Motor neuron (in vitro differentiated cells): ENCODE data around the gene RNF146. TPM values are rescaled to one million over a fixed set of nuclear protein-coding genes. Genes with fewer than 3 reads are reported as not detected.
A peak's percentile ranks its signal among the peaks of the same experiment; 100 is the strongest.

Experiments used
- ATAC-seq, 8 experiments: fragments of 200-7000 bp; cut with Tn5 transposase; replicated peaks in 6 of 8; 2 replicates each; pipeline ENCODE4 v1.8.0; 2021; ENCODE audit warnings: mild to moderate bottlenecking in 8 of 8, moderate library complexity in 8 of 8
- H3K27ac ChIP-seq, 2 donors: fragments of 250-450 bp; sonication (Bioruptor Pico); 2 replicates each; pipeline ENCODE4 v1.9.0; 2021; ENCODE audit warnings: antibody characterized with exemption in 2 of 2, mild to moderate bottlenecking in 2 of 2, moderate library complexity in 1 of 2
- H3K4me1 ChIP-seq, 2 donors: fragments of 250-450 bp; sonication (Bioruptor Pico); replicated peaks in 1 of 2; 2 replicates each; pipeline ENCODE4 v1.6.1; 2021; ENCODE audit warnings: antibody characterized with exemption in 2 of 2, mild to moderate bottlenecking in 2 of 2, moderate library complexity in 1 of 2
- H3K4me3 ChIP-seq, 5 donors: fragments of 250-450 bp; sonication (Bioruptor Pico); 2 replicates each; pipeline ENCODE4 v1.9.0; 2021; ENCODE audit warnings: antibody characterized with exemption in 5 of 5, mild to moderate bottlenecking in 5 of 5, moderate library complexity in 4 of 5
- WGBS, 10 experiments: fragments of 450-650 bp; shearing (Covaris generic); methylation state at CpG; one replicate each; pipeline ENCODE4 v1.0.0; 2022; 5-methylcytosine and 5-hydroxymethylcytosine counted together
- in situ Hi-C, 9 experiments: fragments of 400-800 bp; cut with MboI; loops; one replicate each; pipeline ENCODE4 v1.15.0; 2021; ENCODE audit warnings: low sequenced_read_pairs in 9 of 9, low pct_unique_long_range_greater_than_20kb in 2 of 9; ENCODE audit not compliant: unreplicated experiment in 9 of 9
- total RNA-seq, 8 experiments: library from RNA; unstranded; fragments of 300-600 nt; gene quantifications; 2 replicates each; pipeline versions ENCODE4 v1.2.3 to v1.2.4, GENCODE V29; 2022

RNF146 gene
- total RNA-seq, 8 experiments from 2014 or later, result 34.8 to 80.8 (median 63.6) TPM

DNA sequence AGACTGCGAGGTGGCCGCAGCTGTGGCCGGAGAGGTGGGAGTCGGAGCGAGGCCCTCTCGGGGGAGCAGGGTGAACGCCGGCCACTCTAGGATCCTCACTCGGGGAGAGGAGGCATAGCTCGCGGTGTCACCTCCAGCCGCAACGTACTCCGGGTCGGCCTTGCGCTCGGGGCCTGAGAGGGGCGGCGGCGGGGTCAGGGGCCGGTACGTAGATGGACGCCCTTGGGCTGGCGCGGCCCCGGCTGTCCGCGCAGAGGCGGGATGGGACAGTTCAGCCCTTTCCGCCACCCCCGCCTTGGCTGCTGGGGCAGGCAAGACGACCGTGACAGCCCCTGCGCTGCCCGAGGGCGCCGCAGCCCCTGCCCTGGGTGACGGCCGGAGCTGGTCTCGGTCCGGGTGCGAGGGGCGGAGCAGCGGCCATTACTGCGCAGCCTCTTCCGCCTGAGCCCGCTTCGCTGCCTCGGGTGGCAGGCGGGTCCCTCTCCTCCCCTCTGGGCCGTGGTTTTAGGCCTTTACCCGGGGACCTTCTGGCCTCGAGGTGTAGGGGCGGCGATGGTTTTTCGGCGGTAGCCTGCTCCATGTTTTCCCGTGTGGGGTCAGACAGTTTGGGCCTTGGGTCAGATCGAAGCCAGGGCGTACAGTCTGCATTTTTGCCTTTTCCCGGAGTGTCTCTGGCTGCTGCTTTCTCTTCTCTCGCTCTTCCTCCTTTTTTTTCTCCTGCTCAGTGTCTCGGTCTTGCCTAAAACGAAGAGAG is 405 bp downstream of the RNF146 start:
- WGBS, 10 experiments, result 0 to 3% (median 0%) methylated on average over 2 to 8 of the region's 64 CpGs; no CpG with 5 or more reads in 2 of the 10 experiments
- in situ Hi-C loops, result no loop called here
- ATAC-seq, result peak; percentile 72 to 79 (median 76)
- H3K4me3 ChIP-seq, result peak overlapping the region; percentile 65 to 87 (median 76)
- H3K4me1 ChIP-seq, result peaks cover 4 to 18% of the 10 kb centered on the region in 2 donors
- peak overlapping the region; percentile 97 for H3K27ac ChIP-seq

DNA sequence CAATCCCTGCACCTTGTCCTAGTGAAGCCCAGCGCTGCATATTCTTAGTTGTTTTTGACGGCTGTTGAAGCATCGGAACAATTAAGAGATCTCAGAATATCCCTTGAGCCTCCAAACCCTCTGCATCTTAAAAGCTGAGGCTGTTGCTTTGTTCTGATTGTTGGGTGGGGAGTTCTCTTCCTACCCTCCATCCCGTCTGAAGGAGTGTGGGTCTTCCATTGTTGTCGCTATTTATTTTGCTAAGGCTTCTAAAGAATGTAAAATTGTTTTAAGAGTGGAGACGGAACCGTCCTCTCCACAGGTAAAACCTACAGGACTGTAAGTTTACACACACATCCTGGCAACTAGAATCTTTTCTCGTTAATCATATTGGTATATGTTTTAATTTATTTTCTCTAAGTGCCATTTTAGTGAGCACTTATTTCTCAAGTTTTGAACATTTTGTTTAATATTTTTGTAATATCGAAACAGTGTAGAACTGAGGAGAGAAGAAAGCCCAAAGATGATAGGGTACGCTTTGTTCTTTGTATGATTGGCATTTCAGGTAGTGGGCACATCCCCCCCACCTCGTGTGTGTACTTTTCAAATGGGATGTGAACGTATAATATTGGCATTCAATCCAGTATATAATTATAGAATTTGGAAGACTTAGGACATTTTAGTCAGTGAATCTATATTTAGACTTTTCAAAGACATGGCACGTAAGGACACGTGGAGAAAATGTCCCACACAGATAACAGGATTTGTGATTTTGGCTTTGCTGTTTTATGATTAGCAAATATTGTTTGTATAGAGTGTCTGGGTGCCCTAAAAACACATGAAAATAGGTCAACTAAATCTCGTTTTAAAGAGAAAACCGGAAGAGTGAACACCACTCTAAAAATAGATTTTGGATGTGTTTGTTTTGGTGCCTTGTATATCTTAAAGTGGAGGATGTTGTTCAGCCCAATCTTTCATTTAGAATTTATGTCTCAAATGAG is 1.3 kb downstream of the RNF146 start:
- peak overlapping the region; percentile 97 for H3K27ac ChIP-seq
- ATAC-seq, result peak in 2 of 8 experiments; percentile 1
- H3K4me1 ChIP-seq, result peaks cover 4 to 18% of the 10 kb centered on the region in 2 donors
- peak overlapping the region; percentile 65 to 87 (median 76) for H3K4me3 ChIP-seq
- in situ Hi-C loops, result no loop called here
- WGBS, 10 experiments, result 0 to 6% (median 2%) methylated on average over 3 to 16 of the region's 16 CpGs

DNA sequence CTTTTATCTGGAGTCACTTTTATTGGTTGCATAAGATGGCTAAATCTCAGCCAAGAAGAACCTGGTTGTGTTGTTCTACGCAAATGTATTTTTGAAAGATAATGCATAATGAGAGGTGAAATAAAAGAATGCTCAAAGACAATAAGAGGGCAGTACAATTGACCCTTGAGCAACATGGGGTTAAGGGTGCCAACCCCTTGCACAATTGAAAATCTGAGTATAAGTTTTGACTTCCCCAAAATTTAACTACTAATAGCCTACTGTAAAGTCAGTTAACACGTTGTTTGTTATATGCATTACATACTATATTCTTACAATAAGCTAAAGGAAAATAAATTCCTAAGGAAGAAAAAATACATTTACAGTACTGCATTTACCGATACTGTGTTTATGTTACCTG is 5.9 kb downstream of the RNF146 start:
- Histone ChIP-seq H3K4me1 (peaks cover 4 to 18% of the 10 kb centered on the region in 2 donors), H3K27ac (no peak overlapping the region), H3K4me3 (no peak overlapping the region)
- 82 to 100% (median 100%) methylated on average over 1 to 3 of the region's 3 CpGs for WGBS, 10 experiments
- no peak for ATAC-seq
- in situ Hi-C loops, result no loop called here

DNA sequence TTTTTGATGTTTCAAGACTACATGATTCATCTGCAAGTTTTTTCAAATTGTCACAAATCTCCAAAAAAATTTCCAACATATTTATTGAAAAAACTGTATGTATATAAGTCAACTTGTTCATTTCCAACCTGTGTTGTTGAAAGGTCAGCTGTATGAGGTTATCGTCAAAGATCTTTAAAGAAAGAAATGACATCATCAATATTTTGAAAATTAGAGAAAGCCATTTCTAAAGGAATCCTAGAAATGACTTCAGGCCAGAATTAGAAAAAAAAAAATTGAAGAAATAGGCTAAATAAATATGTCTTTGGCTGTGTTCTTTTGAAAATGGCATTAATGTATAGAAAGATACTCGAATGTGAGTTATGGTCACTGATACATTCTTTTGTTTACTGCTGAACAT is 6.8 kb downstream of the RNF146 start:
- no peak for ATAC-seq
- Histone ChIP-seq H3K4me3 (no peak overlapping the region), H3K27ac (no peak overlapping the region), H3K4me1 (peaks cover 4 to 18% of the 10 kb centered on the region in 2 donors)
- in situ Hi-C loops, result no loop called here
- 73 to 100% (median 93%) methylated on average over 1 to 2 of the region's 2 CpGs; no CpG with 5 or more reads in 1 of the 10 experiments for WGBS, 10 experiments

DNA sequence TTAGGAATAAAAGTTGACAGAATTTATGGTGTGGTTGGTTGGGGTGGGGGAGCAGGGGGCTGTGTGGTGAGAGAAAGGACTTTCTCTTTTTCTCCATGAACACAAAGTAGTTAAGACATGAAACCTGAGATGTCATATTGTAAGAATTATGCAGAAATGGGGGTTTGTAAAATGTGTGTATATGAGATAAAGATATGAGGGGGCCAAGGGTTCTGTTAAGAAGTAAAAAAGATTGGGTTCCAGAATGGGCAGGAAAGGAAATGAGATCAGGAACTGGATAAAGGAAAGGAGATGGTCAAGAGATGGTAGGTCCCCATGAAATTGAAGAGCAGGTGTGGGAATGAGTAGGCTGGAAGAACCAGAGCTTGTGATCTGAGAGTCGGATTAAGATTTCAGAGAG is 9.7 kb downstream of the RNF146 start:
- H3K27ac ChIP-seq, result no peak overlapping the region
- WGBS, 10 experiments, result 86 to 100% (median 100%) methylated on average over 1 of the region's 1 CpG; no CpG with 5 or more reads in 3 of the 10 experiments

DNA sequence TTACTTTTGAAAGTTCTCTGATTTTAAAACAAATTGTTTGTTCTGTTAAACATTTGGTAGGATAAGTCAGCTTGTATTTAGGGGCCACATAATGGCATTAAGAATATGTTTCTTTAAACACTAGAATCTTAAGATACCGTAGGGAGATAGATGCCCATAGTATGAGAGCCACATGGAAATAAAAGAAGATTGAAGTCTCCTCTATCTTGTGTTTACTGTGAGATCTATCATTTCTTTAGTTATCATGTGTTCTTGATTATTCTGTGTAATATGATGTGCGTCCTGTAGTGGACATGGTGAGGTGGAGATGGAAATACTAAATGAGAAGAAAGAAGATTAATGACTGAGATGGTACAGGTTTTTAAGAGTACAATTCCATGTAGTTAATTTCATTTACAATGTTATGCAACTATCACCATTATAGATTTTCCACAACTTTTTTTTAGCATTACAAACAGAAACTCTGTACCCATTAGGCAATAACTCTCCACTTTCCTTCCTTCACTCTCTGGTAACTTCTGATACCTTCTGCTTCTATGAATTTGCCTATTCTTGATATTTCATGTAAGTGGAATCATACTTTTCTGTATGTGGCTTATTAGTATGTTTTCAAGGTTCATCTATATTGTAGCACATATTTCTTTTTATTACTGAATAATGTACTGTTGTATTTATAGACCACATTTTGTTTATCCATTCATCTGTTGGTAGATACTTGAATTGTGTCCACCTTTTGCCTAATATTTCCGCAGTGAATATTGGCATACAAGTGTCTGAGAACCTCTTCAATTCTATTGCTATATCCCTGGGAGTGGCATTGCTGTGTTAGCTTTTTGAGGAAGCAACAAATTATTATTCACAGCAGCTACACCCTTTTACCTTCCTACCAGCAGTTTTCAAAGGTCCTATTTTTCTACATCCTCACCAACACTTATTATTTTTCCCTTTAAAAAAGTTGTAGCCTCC is 11.5 kb downstream of the RNF146 start:
- WGBS, 10 experiments, result 68 to 100% (median 93%) methylated on average over 2 to 3 of the region's 3 CpGs
- Histone ChIP-seq H3K27ac (no peak overlapping the region), H3K4me3 (no peak overlapping the region)

More for the DNA sequence above, 9.7 kb downstream of the RNF146 start:
- Histone ChIP-seq H3K4me1 (no peaks in the 10 kb centered on the region), H3K4me3 (no peak overlapping the region)
- in situ Hi-C loops, result no loop called here
- ATAC-seq, result no peak

DNA sequence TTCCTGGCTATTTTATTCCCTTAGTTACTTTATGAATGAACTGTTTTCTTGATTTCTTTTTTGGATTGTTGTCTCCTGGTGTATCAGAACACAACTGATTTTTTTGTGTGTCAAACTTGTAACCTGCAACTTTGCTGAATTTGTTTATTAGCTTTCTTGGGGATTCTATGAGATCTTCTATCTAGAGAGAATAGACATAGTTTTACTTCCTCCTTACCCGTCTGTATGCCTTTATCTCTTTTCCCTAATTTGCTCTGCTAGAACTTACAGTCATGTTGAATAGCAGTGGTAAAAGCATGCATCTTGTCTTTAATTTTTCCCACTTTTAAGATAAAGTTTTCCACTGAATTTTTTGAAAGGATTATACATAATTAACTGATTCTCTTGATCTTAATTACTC is 13.2 kb downstream of the RNF146 start:
- no peak overlapping the region for H3K4me3 ChIP-seq
- ATAC-seq, result no peak
- WGBS, 10 experiments, result 40 to 100% (median 88%) methylated on average over 1 of the region's 1 CpG; no CpG with 5 or more reads in 2 of the 10 experiments
- H3K4me1 ChIP-seq, result no peaks in the 10 kb centered on the region
- in situ Hi-C loops, result no loop called here
- H3K27ac ChIP-seq, result no peak overlapping the region

More for the DNA sequence above, 11.5 kb downstream of the RNF146 start:
- H3K4me1 ChIP-seq, result no peaks in the 10 kb centered on the region
- in situ Hi-C loops, result no loop called here
- no peak for ATAC-seq

DNA sequence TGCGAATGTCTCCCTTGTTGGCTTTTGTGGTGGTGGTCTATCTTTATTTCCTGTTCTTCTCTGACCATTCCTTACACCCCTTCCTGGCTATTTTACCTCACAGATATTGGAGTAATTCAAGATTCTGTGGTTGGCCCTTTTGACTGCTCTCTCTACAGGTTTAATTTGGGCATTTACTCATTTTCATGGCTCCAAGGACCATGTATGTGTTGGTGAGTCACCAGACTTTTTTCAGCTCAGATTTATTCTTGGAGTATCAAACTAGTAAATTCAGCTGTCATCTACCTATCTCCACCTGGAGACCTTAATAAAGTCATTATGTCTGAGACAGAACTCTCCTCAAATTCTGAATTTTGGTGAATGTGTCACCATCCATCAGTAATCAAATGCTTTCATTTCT is 15.5 kb downstream of the RNF146 start:
- no peak for ATAC-seq
- WGBS, 10 experiments, result 83 to 100% (median 100%) methylated on average over 1 of the region's 1 CpG; no CpG with 5 or more reads in 2 of the 10 experiments
- Histone ChIP-seq H3K27ac (no peak overlapping the region), H3K4me3 (no peak overlapping the region), H3K4me1 (no peaks in the 10 kb centered on the region)
- in situ Hi-C loops, result no loop called here

DNA sequence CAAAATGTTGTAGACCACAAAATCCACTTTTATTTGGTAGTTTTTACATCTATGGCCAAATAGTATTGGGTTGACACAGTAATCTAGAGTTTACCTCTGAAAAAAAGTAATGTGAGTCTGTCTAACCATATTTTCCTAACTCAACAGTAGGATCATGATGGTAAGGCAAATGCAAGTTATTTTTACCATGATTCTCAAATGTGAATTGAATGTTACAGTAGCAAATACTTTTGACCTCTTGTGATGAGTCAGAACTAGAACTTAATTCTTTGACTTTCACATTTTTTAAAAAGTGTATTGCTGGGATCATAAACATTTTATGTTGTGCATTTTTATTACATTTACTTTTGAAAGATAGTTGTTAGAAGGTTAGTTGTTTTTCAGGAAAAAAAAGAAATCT is 22.0 kb downstream of the RNF146 start:
- no peak for ATAC-seq
- Histone ChIP-seq H3K4me3 (no peak overlapping the region), H3K4me1 (peaks cover 6 to 8% of the 10 kb centered on the region in 2 donors), H3K27ac (no peak overlapping the region)
- in situ Hi-C loops, result no loop called here

DNA sequence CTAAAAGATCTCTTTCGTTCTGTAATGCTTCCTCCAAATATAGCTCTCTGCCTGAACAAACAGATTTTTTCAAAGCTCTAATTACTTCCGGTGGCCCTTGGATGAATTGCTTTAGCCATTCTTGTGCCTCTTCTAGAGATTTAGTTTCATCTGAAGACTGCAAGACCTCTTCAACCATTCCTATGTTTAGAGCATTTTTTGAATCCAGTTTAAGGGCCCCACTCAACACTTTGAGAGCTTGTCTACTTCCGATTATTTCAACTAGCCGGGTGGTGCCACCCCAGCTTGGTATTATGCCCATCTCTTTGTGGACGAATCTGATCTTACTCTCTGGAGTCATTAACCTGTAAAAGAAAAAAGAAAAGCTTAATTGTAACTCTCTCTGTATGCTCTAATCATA is 23.3 kb downstream of the RNF146 start:
- Histone ChIP-seq H3K27ac (no peak overlapping the region), H3K4me3 (no peak overlapping the region), H3K4me1 (peaks cover 7 to 8% of the 10 kb centered on the region in 2 donors)
- in situ Hi-C loops, result no loop called here
- ATAC-seq, result no peak
- WGBS, 10 experiments, result 44 to 97% (median 83%) methylated on average over 1 to 5 of the region's 5 CpGs

DNA sequence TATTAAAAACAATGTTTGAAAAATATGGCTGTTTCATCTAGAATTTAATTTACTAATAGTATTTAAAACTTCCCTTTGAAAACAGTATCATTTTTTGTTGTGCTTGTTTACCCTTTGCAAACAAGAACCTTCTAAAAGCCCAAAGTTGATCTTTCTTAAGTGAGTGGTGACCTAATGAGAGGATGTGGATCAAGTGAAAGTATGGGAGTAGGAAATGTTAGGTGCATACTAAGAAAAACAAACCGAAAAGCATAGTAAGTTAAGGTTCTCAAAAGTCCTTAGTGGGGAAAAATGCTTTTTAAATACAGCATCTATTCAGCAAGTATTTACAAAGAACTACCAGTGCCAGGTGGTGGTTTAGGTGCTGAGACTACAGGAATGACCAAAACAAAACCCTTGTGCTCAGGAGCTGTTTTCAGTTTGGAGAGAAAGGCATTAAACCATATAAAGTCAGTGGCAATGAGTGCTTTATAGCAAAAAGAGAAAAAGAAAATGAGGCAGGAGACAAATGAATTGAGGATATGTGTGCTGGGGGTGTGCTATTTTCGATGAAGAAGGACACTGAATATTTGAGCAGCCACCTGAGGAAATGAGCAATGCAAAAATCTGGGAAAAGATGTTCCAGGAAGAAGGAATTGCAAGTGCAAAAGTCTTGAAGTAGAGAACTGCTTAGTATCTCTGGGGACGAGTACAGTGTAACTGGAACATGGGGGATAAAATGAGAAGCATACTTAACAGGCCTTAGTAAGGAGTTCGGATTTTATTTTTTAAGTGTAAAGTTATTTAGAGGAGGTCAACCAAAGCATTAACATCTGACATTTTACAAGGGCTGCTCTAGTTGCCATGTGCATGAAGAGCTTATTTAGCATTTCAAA is 24.0 kb downstream of the RNF146 start:
- ATAC-seq, result no peak
- no peak overlapping the region for H3K27ac ChIP-seq
- no peak overlapping the region for H3K4me3 ChIP-seq
- WGBS, 10 experiments, result 33 to 84% (median 70%) methylated on average over 1 to 4 of the region's 4 CpGs; no CpG with 5 or more reads in 1 of the 10 experiments
- in situ Hi-C loops, result no loop called here
- H3K4me1 ChIP-seq, result peaks cover 8 to 9% of the 10 kb centered on the region in 2 donors

DNA sequence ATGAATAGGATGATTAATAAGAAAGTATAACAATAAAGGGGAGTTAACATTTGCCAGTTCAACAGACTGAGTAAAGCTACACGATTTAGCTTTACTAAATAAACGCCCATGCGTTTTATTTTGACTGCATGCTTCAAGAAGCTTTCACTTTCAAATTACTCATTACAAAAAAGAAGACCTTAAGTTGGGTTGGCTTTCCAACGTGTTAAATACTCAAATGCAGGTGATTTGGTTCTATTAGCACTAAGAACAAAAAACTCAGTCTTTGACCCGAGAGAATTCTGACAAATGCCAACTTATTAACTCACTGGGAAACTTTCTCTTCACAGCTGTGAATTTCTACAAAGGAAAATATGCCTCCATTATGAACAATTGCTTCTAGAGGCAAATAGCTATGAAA is 24.8 kb downstream of the RNF146 start:
- no peak for ATAC-seq
- 17 to 67% (median 50%) methylated on average over 2 to 5 of the region's 5 CpGs for WGBS, 10 experiments
- no peak overlapping the region for H3K27ac ChIP-seq
- peaks cover 8 to 9% of the 10 kb centered on the region in 2 donors for H3K4me1 ChIP-seq
- in situ Hi-C loops, result no loop called here
- H3K4me3 ChIP-seq, result no peak overlapping the region
